NCI-H82 (cell line): ENCODE measurements around the gene RAB11FIP4.
A peak's percentile ranks its signal among the peaks of the same experiment; 100 is the strongest.

ENCODE experiments used
- DNase-seq: peaks from one replicate; lab custom pipeline; 2025; lab: John Stamatoyannopoulos, UW

RAB11FIP4 gene

GRCh38 chr17:31487063-31487647 is 95.7 kb downstream of the RAB11FIP4 start:
- DNase-seq: no peak

GRCh38 chr17:31487648-31488263 is 96.3 kb downstream of the RAB11FIP4 start:
- DNase-seq: peak; percentile 95

GRCh38 chr17:31488264-31488981 is 96.9 kb downstream of the RAB11FIP4 start:
- DNase-seq: peak; percentile 32

GRCh38 chr17:31488982-31489294 is 97.5 kb downstream of the RAB11FIP4 start:
- DNase-seq: no peak

- DNase-seq: no peak
These were observed 98.0 kb downstream of the RAB11FIP4 start for GRCh38 chr17:31489295-31490018.

- no peak for DNase-seq
These were observed 98.7 kb downstream of the RAB11FIP4 start for GRCh38 chr17:31490019-31490650.

GRCh38 chr17:31490671-31491375 is 99.3 kb downstream of the RAB11FIP4 start:
- DNase-seq: no peak

GRCh38 chr17:31491376-31492131 is 100.1 kb downstream of the RAB11FIP4 start:
- DNase-seq: no peak

- DNase-seq: no peak
These were observed 100.7 kb downstream of the RAB11FIP4 start for GRCh38 chr17:31492206-31492605.

- no peak for DNase-seq
These were observed 101.6 kb downstream of the RAB11FIP4 start for GRCh38 chr17:31492880-31493655.

- DNase-seq: no peak
These were observed 102.2 kb downstream of the RAB11FIP4 start for GRCh38 chr17:31493656-31494155.

GRCh38 chr17:31494259-31495021 is 103.0 kb downstream of the RAB11FIP4 start:
- DNase-seq: no peak

- peak; percentile 19 for DNase-seq
These were observed 103.8 kb downstream of the RAB11FIP4 start for GRCh38 chr17:31495022-31495885.

GRCh38 chr17:31496097-31496496 is 104.6 kb downstream of the RAB11FIP4 start:
- no peak for DNase-seq

- DNase-seq: no peak
These were observed 105.1 kb downstream of the RAB11FIP4 start for GRCh38 chr17:31496601-31497000.

- no peak for DNase-seq
These were observed 106.0 kb downstream of the RAB11FIP4 start for GRCh38 chr17:31497431-31497830.

- no peak for DNase-seq
These were observed 106.7 kb downstream of the RAB11FIP4 start for GRCh38 chr17:31497994-31498826.
